ENCODE measurements around the gene EYA2. TPM values are rescaled to one million over a fixed set of nuclear protein-coding genes. Genes with fewer than 3 reads are reported as not detected.
A peak's percentile ranks its signal among the peaks of the same experiment; 100 is the strongest.

Gene EYA2
- total RNA-seq, 1 donor from 2014 or later: 1.8 TPM

- peaks cover 16% of the 10 kb centered on the region for H3K4me1 Mint-ChIP-seq
- H3K79me2 ChIP-seq (ENCODE audit: low read depth): no peaks in the 10 kb centered on the region
- peaks cover 16% of the 10 kb centered on the region for H3K4me1 ChIP-seq
- H4K20me1 ChIP-seq (ENCODE audit: low read depth): no peaks in the 10 kb centered on the region
- no peak overlapping the region for H3K4me2 ChIP-seq
- TF ChIP-seq CTCF (IDR thresholded peaks at IDR 0.05) (no peak), EZH2phosphoT487 (IDR thresholded peaks at IDR 0.05) (no peak), EZH2 (IDR thresholded peaks at IDR 0.05) (no peak)
- H3K4me3 Mint-ChIP-seq: no peak overlapping the region
- no peak overlapping the region for H2AFZ ChIP-seq (replicated peaks)
- H3K27me3 Mint-ChIP-seq (ENCODE audit: insufficient read depth, low read depth): peaks cover 6% of the 10 kb centered on the region
- no peak overlapping the region for H3K4me3 ChIP-seq
- H3K9me3 ChIP-seq (ENCODE audit: low read depth): no peaks in the 10 kb centered on the region
- no peak overlapping the region for H3K27ac ChIP-seq
- peak overlapping the region; percentile 50 for H3K27ac Mint-ChIP-seq
- H3K9me3 Mint-ChIP-seq: peaks cover 15% of the 10 kb centered on the region
- no peaks in the 10 kb centered on the region for H3K27me3 ChIP-seq
- no peak for DNase-seq (ENCODE audit: low spot score)
- no peak overlapping the region for H3K9ac ChIP-seq
- peaks cover 9% of the 10 kb centered on the region for H3F3A ChIP-seq (ENCODE audit: low read depth)
- no peaks in the 10 kb centered on the region for H3K36me3 ChIP-seq
- H3K36me3 Mint-ChIP-seq: no peaks in the 10 kb centered on the region
These were observed 167.7 kb downstream of the EYA2 start for GRCh38 chr20:47062226-47062890.

DNA sequence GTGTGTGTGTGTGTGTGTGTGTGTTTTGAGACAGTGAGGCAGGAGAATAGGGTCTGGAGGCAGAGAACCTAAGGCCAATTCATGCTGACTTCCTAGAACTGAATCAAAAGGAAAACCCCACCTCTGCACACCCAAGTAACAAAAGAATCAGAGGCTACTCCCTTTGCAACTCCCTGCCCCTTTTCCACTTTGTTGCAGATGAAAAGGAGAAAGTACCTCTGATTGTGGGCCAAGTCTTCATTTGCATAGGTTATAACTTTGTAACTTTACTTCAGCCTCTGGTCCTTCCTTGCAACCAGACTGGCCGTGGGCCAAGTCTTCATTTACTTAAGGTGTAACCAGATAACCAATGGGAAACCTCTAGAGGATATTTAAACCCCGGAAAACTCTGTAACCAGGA is 168.8 kb downstream of the EYA2 start:
- Histone ChIP-seq H4K20me1 (ENCODE audit: low read depth) (no peaks in the 10 kb centered on the region), H3K27me3 (no peaks in the 10 kb centered on the region), H3K9me3 (ENCODE audit: low read depth) (peaks cover 9% of the 10 kb centered on the region), H3K79me2 (ENCODE audit: low read depth) (no peaks in the 10 kb centered on the region), H2AFZ (replicated peaks) (peak overlapping the region; percentile 65), H3K27ac (no peak overlapping the region), H3F3A (ENCODE audit: low read depth) (peaks cover 14% of the 10 kb centered on the region), H3K4me3 (no peak overlapping the region), H3K4me2 (peak overlapping the region; percentile 8), H3K36me3 (peaks cover 4% of the 10 kb centered on the region), H3K4me1 (peaks cover 16% of the 10 kb centered on the region), H3K9ac (no peak overlapping the region)
- peak; percentile 14 for DNase-seq (ENCODE audit: low spot score)
- H3K4me1 Mint-ChIP-seq: peaks cover 16% of the 10 kb centered on the region
- peak overlapping the region; percentile 64 for H3K27ac Mint-ChIP-seq
- H3K4me3 Mint-ChIP-seq: no peak overlapping the region
- peaks cover 6% of the 10 kb centered on the region for H3K27me3 Mint-ChIP-seq (ENCODE audit: insufficient read depth, low read depth)
- no peaks in the 10 kb centered on the region for H3K36me3 Mint-ChIP-seq
- TF ChIP-seq EZH2 (IDR thresholded peaks at IDR 0.05) (no peak), CTCF (IDR thresholded peaks at IDR 0.05) (no peak), EZH2phosphoT487 (IDR thresholded peaks at IDR 0.05) (no peak)
- H3K9me3 Mint-ChIP-seq: peaks cover 24% of the 10 kb centered on the region

DNA sequence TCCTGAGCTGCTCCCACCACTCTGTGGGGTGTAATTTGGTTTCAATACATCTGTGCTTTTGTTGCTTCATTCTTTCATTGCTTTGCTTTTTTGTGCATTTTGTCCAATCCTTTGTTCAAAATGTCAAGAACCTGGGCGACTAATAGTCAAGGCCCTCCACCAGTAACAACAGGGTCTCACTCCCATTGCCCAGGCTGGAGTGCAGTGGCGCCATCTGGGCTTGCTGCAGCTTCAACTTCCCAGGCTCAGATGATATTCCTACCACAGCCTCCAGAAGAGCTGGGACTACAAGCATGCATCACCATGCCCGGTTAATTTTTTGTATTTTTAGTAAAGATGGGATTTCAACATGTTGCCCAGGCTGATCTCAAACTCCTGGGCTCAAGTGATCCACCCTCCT is 169.2 kb downstream of the EYA2 start:
- H3K4me1 Mint-ChIP-seq: peaks cover 16% of the 10 kb centered on the region
- Histone ChIP-seq H2AFZ (replicated peaks) (peak overlapping the region; percentile 65), H3K9ac (no peak overlapping the region), H3F3A (ENCODE audit: low read depth) (peaks cover 14% of the 10 kb centered on the region), H3K27me3 (no peaks in the 10 kb centered on the region), H4K20me1 (ENCODE audit: low read depth) (no peaks in the 10 kb centered on the region), H3K4me3 (no peak overlapping the region), H3K9me3 (ENCODE audit: low read depth) (peaks cover 11% of the 10 kb centered on the region), H3K79me2 (ENCODE audit: low read depth) (no peaks in the 10 kb centered on the region), H3K27ac (no peak overlapping the region), H3K36me3 (peaks cover 4% of the 10 kb centered on the region), H3K4me1 (peaks cover 16% of the 10 kb centered on the region), H3K4me2 (peak overlapping the region; percentile 8)
- no peaks in the 10 kb centered on the region for H3K36me3 Mint-ChIP-seq
- DNase-seq (ENCODE audit: low spot score): peak; percentile 11
- H3K9me3 Mint-ChIP-seq: peaks cover 28% of the 10 kb centered on the region
- TF ChIP-seq CTCF (IDR thresholded peaks at IDR 0.05) (peak; percentile 32), EZH2 (IDR thresholded peaks at IDR 0.05) (no peak), EZH2phosphoT487 (IDR thresholded peaks at IDR 0.05) (no peak)
- peaks cover 4% of the 10 kb centered on the region for H3K27me3 Mint-ChIP-seq (ENCODE audit: insufficient read depth, low read depth)
- no peak overlapping the region for H3K4me3 Mint-ChIP-seq
- H3K27ac Mint-ChIP-seq: no peak overlapping the region
